ENCODE results near the gene CYP2A13. TPM values are rescaled to one million over a fixed set of nuclear protein-coding genes. Genes with fewer than 3 reads are reported as not detected.
"Not testable (repeated sequence)": the region's sequence is repeated elsewhere in the genome, so short reads cannot be mapped to it uniquely, and the experiment has no call there.

Gene CYP2A13
- polyA plus RNA-seq, 1 donor, result not detected

DNA sequence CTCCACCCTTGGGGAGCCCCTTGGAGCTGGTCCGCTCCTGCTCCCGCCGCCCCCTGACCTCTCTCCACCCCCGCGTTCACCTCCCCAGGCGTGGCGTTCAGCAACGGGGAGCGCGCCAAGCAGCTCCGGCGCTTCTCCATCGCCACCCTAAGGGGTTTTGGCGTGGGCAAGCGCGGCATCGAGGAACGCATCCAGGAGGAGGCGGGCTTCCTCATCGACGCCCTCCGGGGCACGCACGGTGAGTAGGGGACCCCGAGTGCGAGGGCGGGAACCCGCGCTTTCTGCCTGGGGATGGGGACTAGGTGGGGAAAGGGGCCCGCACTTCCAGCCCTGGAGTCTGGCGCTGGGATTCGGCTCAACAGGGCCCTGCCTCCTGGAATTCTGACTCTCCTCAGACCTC, 1.7 kb downstream of the CYP2A13 start:
- no peak overlapping the region for H3K4me3 ChIP-seq (ENCODE audit: low read length)
- no peaks in the 10 kb centered on the region for H3K36me3 ChIP-seq (ENCODE audit: control insufficient read depth, insufficient read depth, low read length)
- H3K27me3 ChIP-seq (ENCODE audit: control insufficient read depth, insufficient read depth, low read length), result peaks cover 46% of the 10 kb centered on the region
- no peak overlapping the region for H3K27ac ChIP-seq (ENCODE audit: low read length)
- no peaks in the 10 kb centered on the region for H3K4me1 ChIP-seq (ENCODE audit: control insufficient read depth, insufficient read depth, low read length)
- no peak for DNase-seq
- WGBS (ENCODE audit: insufficient coverage, low lambda C conversion rate), result no CpG with 5 or more reads among the region's 32 CpGs
- no peaks in the 10 kb centered on the region for H3K9me3 ChIP-seq (ENCODE audit: control insufficient read depth, low read depth, low read length)

DNA sequence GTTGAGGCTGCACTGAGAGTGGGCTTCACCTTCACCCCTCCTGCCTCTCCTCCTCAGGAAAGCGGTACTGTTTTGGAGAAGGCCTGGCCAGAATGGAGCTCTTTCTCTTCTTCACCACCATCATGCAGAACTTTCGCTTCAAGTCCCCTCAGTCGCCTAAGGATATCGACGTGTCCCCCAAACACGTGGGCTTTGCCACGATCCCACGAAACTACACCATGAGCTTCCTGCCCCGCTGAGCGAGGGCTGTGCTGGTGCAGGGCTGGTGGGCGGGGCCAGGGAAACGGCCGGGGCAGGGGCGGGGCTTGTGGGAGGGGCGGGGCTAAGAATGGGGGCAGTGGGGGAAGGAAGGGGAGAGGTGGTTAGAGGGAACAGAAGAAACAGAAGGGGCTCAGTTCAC, 7.5 kb downstream of the CYP2A13 start:
- no peaks in the 10 kb centered on the region for H3K36me3 ChIP-seq (ENCODE audit: control insufficient read depth, insufficient read depth, low read length)
- WGBS (ENCODE audit: insufficient coverage, low lambda C conversion rate), result no CpG with 5 or more reads among the region's 15 CpGs
- H3K4me1 ChIP-seq (ENCODE audit: control insufficient read depth, insufficient read depth, low read length), result no peaks in the 10 kb centered on the region
- no peak for DNase-seq
- H3K9me3 ChIP-seq (ENCODE audit: control insufficient read depth, low read depth, low read length), result no peaks in the 10 kb centered on the region
- H3K27me3 ChIP-seq (ENCODE audit: control insufficient read depth, insufficient read depth, low read length), result peaks cover 14% of the 10 kb centered on the region
- H3K4me3 ChIP-seq (ENCODE audit: low read length), result no peak overlapping the region
- no peak overlapping the region for H3K27ac ChIP-seq (ENCODE audit: low read length)

DNA sequence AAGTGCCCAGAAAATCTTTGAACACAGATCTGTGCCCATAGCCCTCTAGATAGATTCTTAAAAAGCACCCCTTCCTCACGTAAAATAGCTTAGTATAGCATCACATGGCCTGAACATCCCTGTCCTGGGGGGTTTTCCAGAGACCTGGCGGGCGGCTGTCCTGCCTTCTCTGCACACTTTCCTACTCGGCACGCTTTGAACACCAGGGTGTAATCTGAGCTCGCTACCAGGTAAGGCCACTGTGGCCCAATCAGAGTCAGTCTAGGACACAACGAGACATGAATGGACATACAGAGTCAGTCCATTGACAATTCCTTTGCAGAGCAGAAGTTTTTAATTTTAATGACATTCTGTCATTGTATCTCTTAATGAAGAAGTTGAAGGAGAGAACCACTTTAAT, 8.1 kb downstream of the CYP2A13 start:
- H3K36me3 ChIP-seq (ENCODE audit: control insufficient read depth, insufficient read depth, low read length), result no peaks in the 10 kb centered on the region
- H3K27me3 ChIP-seq (ENCODE audit: control insufficient read depth, insufficient read depth, low read length), result peaks cover 12% of the 10 kb centered on the region
- H3K27ac ChIP-seq (ENCODE audit: low read length), result no peak overlapping the region
- H3K4me3 ChIP-seq (ENCODE audit: low read length), result no peak overlapping the region
- WGBS (ENCODE audit: insufficient coverage, low lambda C conversion rate), result 86% methylated on average over 2 of the region's 7 CpGs
- H3K4me1 ChIP-seq (ENCODE audit: control insufficient read depth, insufficient read depth, low read length), result no peaks in the 10 kb centered on the region
- H3K9me3 ChIP-seq (ENCODE audit: control insufficient read depth, low read depth, low read length), result no peaks in the 10 kb centered on the region
- no peak for DNase-seq

DNA sequence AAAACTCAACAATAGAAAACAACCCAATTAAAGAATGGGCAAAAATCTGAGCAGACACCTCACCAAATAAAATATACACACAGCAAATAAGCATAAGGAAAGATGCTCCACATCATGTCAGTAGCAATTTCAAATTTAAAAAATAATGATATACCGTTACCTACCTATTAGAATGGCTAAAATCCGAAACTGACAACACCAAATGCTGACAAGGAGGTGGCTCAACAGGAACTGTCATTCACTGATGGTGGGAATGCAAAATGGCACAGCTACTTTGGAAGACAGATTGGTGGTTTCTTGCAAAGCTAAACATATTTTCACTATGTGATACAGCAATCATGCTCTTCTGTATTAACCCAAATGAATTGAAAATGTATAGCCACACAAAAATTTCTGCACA, 9.1 kb downstream of the CYP2A13 start:
- Histone ChIP-seq H3K4me1 (ENCODE audit: control insufficient read depth, insufficient read depth, low read length) (no peaks in the 10 kb centered on the region), H3K27me3 (ENCODE audit: control insufficient read depth, insufficient read depth, low read length) (peaks cover 12% of the 10 kb centered on the region)

DNA sequence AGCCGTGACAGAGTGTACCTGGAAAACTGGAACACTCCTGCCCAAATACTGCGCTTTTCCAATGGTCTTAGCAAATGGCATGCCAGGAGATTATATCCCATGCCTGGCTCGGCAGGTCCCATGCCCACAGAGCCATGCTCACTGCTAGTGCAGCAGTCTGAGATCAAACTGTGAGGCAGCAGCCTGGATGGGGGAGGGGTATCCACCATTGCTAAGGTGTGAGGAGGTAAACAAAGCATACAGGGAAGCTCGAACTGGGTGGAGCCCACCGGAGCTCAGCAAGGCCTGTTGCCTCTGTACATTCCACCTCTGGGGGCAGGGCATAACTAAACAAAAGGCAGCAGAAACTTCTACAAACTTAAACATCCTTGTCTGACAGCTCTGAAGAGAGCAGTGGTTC, 10.5 kb downstream of the CYP2A13 start:
- Histone ChIP-seq H3K36me3 (ENCODE audit: control insufficient read depth, insufficient read depth, low read length) (no peaks in the 10 kb centered on the region), H3K27me3 (ENCODE audit: control insufficient read depth, insufficient read depth, low read length) (peaks cover 4% of the 10 kb centered on the region), H3K9me3 (ENCODE audit: control insufficient read depth, low read depth, low read length) (peaks cover 3% of the 10 kb centered on the region), H3K27ac (ENCODE audit: low read length) (no peak overlapping the region), H3K4me3 (ENCODE audit: low read length) (no peak overlapping the region), H3K4me1 (ENCODE audit: control insufficient read depth, insufficient read depth, low read length) (no peaks in the 10 kb centered on the region)
- DNase-seq, result no peak
- no CpG with 5 or more reads among the region's 5 CpGs for WGBS (ENCODE audit: insufficient coverage, low lambda C conversion rate)

More for the DNA sequence above, 9.1 kb downstream of the CYP2A13 start:
- Histone ChIP-seq H3K36me3 (ENCODE audit: control insufficient read depth, insufficient read depth, low read length) (no peaks in the 10 kb centered on the region), H3K9me3 (ENCODE audit: control insufficient read depth, low read depth, low read length) (no peaks in the 10 kb centered on the region), H3K27ac (ENCODE audit: low read length) (no peak overlapping the region), H3K4me3 (ENCODE audit: low read length) (no peak overlapping the region)
- WGBS (ENCODE audit: insufficient coverage, low lambda C conversion rate), result no CpG with 5 or more reads among the region's 2 CpGs
- no peak for DNase-seq

DNA sequence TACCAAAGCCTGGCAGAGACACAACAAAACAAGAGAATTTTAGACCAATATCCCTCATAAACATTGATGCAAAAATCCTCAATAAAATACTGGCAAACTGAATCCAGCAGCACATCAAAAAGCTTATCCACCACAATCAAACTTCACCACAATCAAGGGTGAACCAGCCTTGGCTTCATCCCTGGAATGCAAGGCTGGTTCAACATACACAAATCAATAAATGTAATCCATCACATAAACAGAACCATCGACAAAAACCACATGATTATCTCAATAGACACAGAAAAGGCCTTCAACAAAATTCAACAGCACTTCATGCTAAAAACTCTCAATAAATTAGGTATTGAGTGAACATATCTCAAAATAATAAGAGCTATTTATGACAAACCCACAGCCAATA, 14.0 kb downstream of the CYP2A13 start:
- H3K27me3 ChIP-seq (ENCODE audit: control insufficient read depth, insufficient read depth, low read length); H3K36me3 ChIP-seq (ENCODE audit: control insufficient read depth, insufficient read depth, low read length); H3K9me3 ChIP-seq (ENCODE audit: control insufficient read depth, low read depth, low read length); DNase-seq; H3K4me1 ChIP-seq (ENCODE audit: control insufficient read depth, insufficient read depth, low read length); H3K4me3 ChIP-seq (ENCODE audit: low read length); H3K27ac ChIP-seq (ENCODE audit: low read length): not testable (repeated sequence)
- WGBS (ENCODE audit: insufficient coverage, low lambda C conversion rate), result no CpG with 5 or more reads among the region's 1 CpG

DNA sequence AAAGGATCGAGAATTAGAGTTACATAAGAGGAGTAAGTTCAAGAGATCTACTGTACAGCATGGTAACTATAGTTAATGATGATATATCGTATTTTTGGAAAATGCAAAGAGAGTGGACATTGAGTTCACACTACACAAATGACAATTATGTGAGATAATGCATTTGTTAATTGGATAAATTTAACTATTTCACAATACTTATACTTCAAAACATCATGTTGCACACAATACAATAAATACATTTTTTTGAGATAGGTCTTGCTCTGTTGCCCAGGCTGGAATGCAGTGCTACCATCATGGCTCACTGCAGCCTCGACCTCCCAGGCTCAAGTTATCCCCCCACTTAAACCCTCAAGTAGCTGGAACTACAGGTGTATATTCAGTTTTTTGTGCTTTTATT, 17.9 kb downstream of the CYP2A13 start:
- H3K36me3 ChIP-seq (ENCODE audit: control insufficient read depth, insufficient read depth, low read length), result no peaks in the 10 kb centered on the region
- H3K4me1 ChIP-seq (ENCODE audit: control insufficient read depth, insufficient read depth, low read length), result no peaks in the 10 kb centered on the region
- 89% methylated on average over 2 of the region's 3 CpGs for WGBS (ENCODE audit: insufficient coverage, low lambda C conversion rate)
- H3K4me3 ChIP-seq (ENCODE audit: low read length), result no peak overlapping the region
- H3K9me3 ChIP-seq (ENCODE audit: control insufficient read depth, low read depth, low read length), result peaks cover 3% of the 10 kb centered on the region
- no peaks in the 10 kb centered on the region for H3K27me3 ChIP-seq (ENCODE audit: control insufficient read depth, insufficient read depth, low read length)
- no peak overlapping the region for H3K27ac ChIP-seq (ENCODE audit: low read length)
- no peak for DNase-seq

DNA sequence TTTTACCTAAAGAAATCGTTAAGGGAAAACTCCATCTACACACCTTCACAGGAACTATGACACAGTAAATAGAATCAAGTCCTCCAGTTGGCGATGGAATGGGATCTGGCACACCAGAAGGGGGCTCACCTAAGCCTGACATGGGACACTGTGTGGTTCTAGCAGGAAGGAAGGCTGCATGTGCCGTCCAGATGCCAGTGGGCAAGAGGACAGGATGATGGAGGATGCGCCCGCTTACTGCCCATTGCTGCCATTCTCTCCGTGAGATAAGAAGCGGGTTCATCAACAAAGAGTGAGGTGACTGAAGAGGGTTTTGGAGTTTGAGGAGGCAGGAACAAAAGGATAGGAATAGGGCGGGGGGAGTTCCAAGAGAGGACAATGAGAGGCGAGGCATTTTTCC, 23.0 kb downstream of the CYP2A13 start:
- 100% methylated on average over 5 of the region's 9 CpGs for WGBS (ENCODE audit: insufficient coverage, low lambda C conversion rate)

DNA sequence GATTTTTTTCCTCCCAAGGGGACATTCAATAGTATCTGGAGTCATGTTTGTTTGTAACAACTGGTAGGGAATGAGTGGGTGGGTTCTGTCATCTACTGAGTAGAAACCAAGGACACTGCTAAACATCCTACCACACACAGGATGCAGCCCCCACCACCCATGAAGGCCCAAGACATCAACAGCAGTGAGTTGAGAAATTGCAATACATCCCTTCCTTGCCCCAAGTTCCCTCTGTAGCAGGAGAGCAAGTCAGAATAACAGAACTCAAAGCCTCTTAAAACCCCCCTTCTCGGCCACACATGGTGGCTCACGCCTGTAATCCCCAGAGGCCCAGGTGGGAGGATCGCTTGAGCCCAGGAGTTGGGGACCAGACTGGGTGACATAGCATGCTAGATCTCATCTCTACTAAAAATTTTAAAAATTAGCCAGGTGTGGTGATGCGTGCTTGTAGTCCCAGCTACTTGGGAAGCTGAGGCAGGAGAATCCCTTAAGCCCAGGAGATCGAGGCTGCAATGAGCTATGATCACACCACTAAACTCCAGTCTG, 23.6 kb downstream of the CYP2A13 start:
- no peaks in the 10 kb centered on the region for H3K36me3 ChIP-seq (ENCODE audit: control insufficient read depth, insufficient read depth, low read length)
- H3K4me1 ChIP-seq (ENCODE audit: control insufficient read depth, insufficient read depth, low read length), result no peaks in the 10 kb centered on the region
- H3K9me3 ChIP-seq (ENCODE audit: control insufficient read depth, low read depth, low read length), result no peaks in the 10 kb centered on the region
- no peak overlapping the region for H3K4me3 ChIP-seq (ENCODE audit: low read length)
- H3K27me3 ChIP-seq (ENCODE audit: control insufficient read depth, insufficient read depth, low read length), result peaks cover 3% of the 10 kb centered on the region
- no peak for DNase-seq
- WGBS (ENCODE audit: insufficient coverage, low lambda C conversion rate), result no CpG with 5 or more reads among the region's 5 CpGs
- H3K27ac ChIP-seq (ENCODE audit: low read length), result no peak overlapping the region

More for the DNA sequence above, 23.0 kb downstream of the CYP2A13 start:
- Histone ChIP-seq H3K4me1 (ENCODE audit: control insufficient read depth, insufficient read depth, low read length) (no peaks in the 10 kb centered on the region), H3K27me3 (ENCODE audit: control insufficient read depth, insufficient read depth, low read length) (peaks cover 3% of the 10 kb centered on the region), H3K36me3 (ENCODE audit: control insufficient read depth, insufficient read depth, low read length) (no peaks in the 10 kb centered on the region), H3K9me3 (ENCODE audit: control insufficient read depth, low read depth, low read length) (no peaks in the 10 kb centered on the region), H3K27ac (ENCODE audit: low read length) (no peak overlapping the region), H3K4me3 (ENCODE audit: low read length) (no peak overlapping the region)
- DNase-seq, result no peak

DNA sequence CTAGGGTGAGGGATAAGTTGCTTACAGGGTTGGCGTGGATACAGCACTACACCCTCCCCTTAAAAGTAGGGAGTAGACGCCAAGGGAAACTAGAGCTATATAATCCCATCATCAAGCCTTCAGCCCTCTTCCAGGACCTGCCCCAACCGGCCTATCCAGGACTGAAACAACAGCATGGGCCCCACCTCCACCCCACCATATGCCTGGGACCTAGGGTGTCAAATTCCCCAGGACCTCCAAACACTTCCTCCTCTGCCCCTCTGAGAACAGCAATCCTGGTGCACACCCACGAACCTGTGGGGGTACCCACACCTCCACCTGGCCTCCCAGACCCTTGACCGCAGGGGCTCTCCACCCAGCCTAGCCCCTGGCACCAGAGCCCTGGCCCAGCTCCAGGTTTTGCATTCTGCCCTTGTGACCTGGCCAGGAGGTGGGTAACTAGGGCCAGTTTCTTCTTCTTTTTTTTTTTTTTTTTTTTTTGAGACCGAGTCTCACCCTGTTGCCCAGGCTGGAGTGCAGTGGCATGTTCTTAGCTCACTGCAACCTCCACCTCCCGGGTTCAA, 24.6 kb downstream of the CYP2A13 start:
- WGBS (ENCODE audit: insufficient coverage, low lambda C conversion rate), result no CpG with 5 or more reads among the region's 7 CpGs
- Histone ChIP-seq H3K4me3 (ENCODE audit: low read length) (no peak overlapping the region), H3K27ac (ENCODE audit: low read length) (no peak overlapping the region), H3K4me1 (ENCODE audit: control insufficient read depth, insufficient read depth, low read length) (no peaks in the 10 kb centered on the region), H3K9me3 (ENCODE audit: control insufficient read depth, low read depth, low read length) (no peaks in the 10 kb centered on the region), H3K36me3 (ENCODE audit: control insufficient read depth, insufficient read depth, low read length) (no peaks in the 10 kb centered on the region), H3K27me3 (ENCODE audit: control insufficient read depth, insufficient read depth, low read length) (peaks cover 3% of the 10 kb centered on the region)
- DNase-seq, result no peak

DNA sequence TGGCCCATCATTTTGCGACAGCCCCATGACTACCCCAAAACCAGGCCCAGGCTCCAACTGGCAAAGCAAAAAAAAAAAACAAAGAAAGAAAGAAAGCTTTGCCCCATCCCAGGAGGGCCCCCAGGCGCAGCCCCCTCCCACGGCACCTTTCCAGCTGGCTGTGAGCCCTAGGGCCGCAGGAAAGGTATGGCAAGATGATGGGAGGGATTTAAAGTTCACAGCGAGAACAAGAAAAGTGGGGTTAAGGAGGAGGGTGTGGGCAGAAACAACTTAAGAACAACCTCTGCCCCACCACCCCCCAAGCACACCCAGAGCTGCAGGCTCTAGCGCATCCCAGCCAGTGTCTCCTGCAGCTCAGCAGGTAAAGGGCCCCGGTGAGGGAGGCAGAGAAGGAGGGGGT, 25.9 kb downstream of the CYP2A13 start, which contains the start of gene CYP2F1:
Gene CYP2F1 (plus strand): TSS at position 301 of the 400 bp plus-strand sequence. CDS start 1,757 bp downstream, outside the sequence.
- Histone ChIP-seq H3K36me3 (ENCODE audit: control insufficient read depth, insufficient read depth, low read length) (no peaks in the 10 kb centered on the region), H3K27me3 (ENCODE audit: control insufficient read depth, insufficient read depth, low read length) (peaks cover 3% of the 10 kb centered on the region), H3K9me3 (ENCODE audit: control insufficient read depth, low read depth, low read length) (no peaks in the 10 kb centered on the region), H3K4me1 (ENCODE audit: control insufficient read depth, insufficient read depth, low read length) (no peaks in the 10 kb centered on the region), H3K4me3 (ENCODE audit: low read length) (no peak within 1 kb of the TSS), H3K27ac (ENCODE audit: low read length) (no peak within 1 kb of the TSS)
- WGBS (ENCODE audit: insufficient coverage, low lambda C conversion rate), result 80% methylated on average over 1 of the region's 7 CpGs
- no peak for DNase-seq
